K562 (cell line): ENCODE measurements around the gene F12. TPM values are rescaled to one million over a fixed set of nuclear protein-coding genes. Genes with fewer than 3 reads are reported as not detected.

Experiments
- ATAC-seq: fragments of 200-7000 bp; cut with Tn5 transposase; 3 replicates; pipeline ENCODE4 v1.9.1; 2020; ENCODE audit warnings: moderate library complexity
- BruUV-seq: library from RNA; stranded (reverse); fragments of 400-500 nt; replicated peaks from 2 replicates; lab custom pipeline; 2021; lab: Mats Ljungman, UMichigan
- CTCF ChIA-PET: fragments of 300-600 bp; formaldehyde crosslinking; extraction: SDS; loops from one replicate; lab custom pipeline; 2021; ENCODE audit warnings: low intra/inter-chr PET ratio; lab: Yijun Ruan, JAX
- POLR2A ChIA-PET: fragments of 300-600, 350-650 bp; sonication (Branson Sonifier 250); formaldehyde crosslinking; extraction: SDS; loops from one replicate; lab custom pipeline; 2021; ENCODE audit warnings: antibody characterized with exemption, inconsistent platforms; lab: Yijun Ruan, JAX
- DNase-seq, 4 experiments: peaks; one replicate each; pipeline versions ENCODE4 v3.0.0 to v3.0.0-alpha.2; 2011 to 2018; ENCODE audit warnings: low spot score in 3 of 4, mixed read lengths in 3 of 4; ENCODE audit errors: extremely low read depth in 1 of 4
- FAIRE-seq: peaks from 2 replicates; lab custom pipeline; 2011; peaks lifted over from hg19 to GRCh38; lab: Jason Lieb, UNC
- H2AFZ ChIP-seq: 2 replicates; pipeline ENCODE4 v1.6.0; 2011; ENCODE audit warnings: low read depth, low read length, control low read depth, inconsistent platforms
- H3K27ac ChIP-seq: fragments of 200-600 bp; 3 replicates; pipeline ENCODE4 v1.8.0; 2011; ENCODE audit warnings: low read depth, mild to moderate bottlenecking, control low read depth, inconsistent platforms, low read length, moderate library complexity, mixed read lengths; ENCODE audit errors: extremely low read depth
- H3K27me3 ChIP-seq, 2 experiments: fragments of 300-600 bp in 1 of 2; 2 replicates in 1 of 2; 3 replicates in 1 of 2; pipeline versions ENCODE4 v1.6.0 to v1.8.0; 2011; ENCODE audit warnings: inconsistent platforms in 2 of 2, low read length in 2 of 2, mild to moderate bottlenecking in 1 of 2, mixed read lengths in 1 of 2, moderate library complexity in 1 of 2; ENCODE audit not compliant: control insufficient read depth in 2 of 2, insufficient read depth in 2 of 2
- H3K36me3 ChIP-seq: fragments of 300-600 bp; 3 replicates; pipeline ENCODE4 v1.8.0; 2011; ENCODE audit warnings: mild to moderate bottlenecking, low read length, inconsistent platforms; ENCODE audit not compliant: control insufficient read depth, insufficient read depth
- H3K4me1 ChIP-seq, 2 experiments: fragments of 200-600 bp in 1 of 2; replicated peaks in 1 of 2; 2 replicates in 1 of 2; 3 replicates in 1 of 2; pipeline versions ENCODE4 v1.5.1 to v1.8.0; 2011; ENCODE audit warnings: inconsistent platforms in 2 of 2, low read length in 2 of 2, mild to moderate bottlenecking in 1 of 2, mixed read lengths in 1 of 2, moderate library complexity in 1 of 2; ENCODE audit not compliant: control insufficient read depth in 2 of 2, insufficient read depth in 2 of 2
- H3K4me2 ChIP-seq: 2 replicates; pipeline ENCODE4 v1.6.1; 2011; ENCODE audit warnings: low read length, control low read depth, inconsistent platforms, mixed read lengths; ENCODE audit not compliant: insufficient read depth
- H3K4me3 ChIP-seq: fragments of 200-600 bp; sonication (generic), shearing (Covaris generic); 2 replicates; pipeline ENCODE4 v1.5.1; 2016; ENCODE audit warnings: control low read depth, inconsistent platforms
- H3K79me2 ChIP-seq: fragments of 200-600 bp; 3 replicates; pipeline ENCODE4 v1.8.0; 2011; ENCODE audit warnings: low read length, inconsistent platforms; ENCODE audit not compliant: control insufficient read depth, insufficient read depth
- H3K9ac ChIP-seq, 2 experiments: 2 replicates each; pipeline versions ENCODE4 v1.6.0 to v1.6.1; 2011; ENCODE audit warnings: low read depth in 2 of 2, low read length in 2 of 2, control low read depth in 1 of 2, inconsistent platforms in 1 of 2, mild to moderate bottlenecking in 1 of 2, mixed read lengths in 1 of 2; ENCODE audit not compliant: insufficient read depth in 1 of 2
- H3K9me1 ChIP-seq: one replicate; pipeline ENCODE4 v1.6.0; 2011; ENCODE audit warnings: inconsistent platforms, mild to moderate bottlenecking, low read length, moderate library complexity; ENCODE audit not compliant: control insufficient read depth, insufficient read depth
- H3K9me3 ChIP-seq: replicated peaks from 2 replicates; pipeline ENCODE4 v1.5.1; 2011; ENCODE audit warnings: low read depth, low read length, inconsistent platforms; ENCODE audit not compliant: control insufficient read depth, insufficient read depth
- H4K20me1 ChIP-seq: replicated peaks from 2 replicates; pipeline ENCODE4 v1.6.1; 2011; ENCODE audit warnings: low read length, inconsistent platforms, mixed read lengths; ENCODE audit not compliant: control insufficient read depth, insufficient read depth
- BHLHE40 ChIP-seq: IDR thresholded peaks from 2 replicates; pipeline ENCODE4 v1.6.1; 2011; ENCODE audit warnings: low read length, improper control_type of control experiment
- C11orf30 ChIP-seq: fragments of 450-650 bp; IDR thresholded peaks from 2 replicates; pipeline ENCODE4 v1.6.1; 2016; ENCODE audit warnings: low read depth, mild to moderate bottlenecking
- ERF ChIP-seq: fragments of 450-650 bp; formaldehyde crosslinking; IDR thresholded peaks from 2 replicates; pipeline ENCODE4 v1.4.0; 2020; ENCODE audit warnings: mild to moderate bottlenecking, mixed read lengths
- ETV5 ChIP-seq: sonication (generic); formaldehyde crosslinking; IDR thresholded peaks from 2 replicates; pipeline ENCODE4 v1.4.0; 2020; ENCODE audit warnings: low read depth, mild to moderate bottlenecking, missing genetic modification reagents
- NCOA2 ChIP-seq, 2 experiments: fragments of 450-650 bp; IDR thresholded peaks; 2 replicates each; pipeline ENCODE4 v1.6.1; 2018; ENCODE audit warnings: mild to moderate bottlenecking in 2 of 2, moderate library complexity in 1 of 2; ENCODE audit not compliant: partially characterized antibody in 2 of 2
- NFE2 ChIP-seq: IDR thresholded peaks from 2 replicates; pipeline ENCODE4 v1.6.1; 2014; ENCODE audit warnings: antibody characterized with exemption, low read depth
- RBFOX2 ChIP-seq: fragments of 200-400 bp; formaldehyde crosslinking; IDR thresholded peaks from 2 replicates; pipeline ENCODE4 v1.6.1; 2017; ENCODE audit warnings: low read depth, mild to moderate bottlenecking, low read length, moderate library complexity
- RCOR1 ChIP-seq, 2 experiments: IDR thresholded peaks; 2 replicates each; pipeline ENCODE4 v1.6.1; 2012; ENCODE audit warnings: low read depth in 2 of 2, low read length in 2 of 2, borderline replicate concordance in 1 of 2, improper control_type of control experiment in 1 of 2
- ZNF707 ChIP-seq: fragments of 250-450 bp; sonication (Bioruptor Pico); conservative IDR thresholded peaks from 2 replicates; pipeline ENCODE4 v1.8.0; 2022; ENCODE audit warnings: inconsistent platforms, mild to moderate bottlenecking, moderate library complexity
- ZNF778 ChIP-seq: fragments of 450-650 bp; formaldehyde crosslinking; IDR thresholded peaks from 2 replicates; pipeline ENCODE4 v1.4.0; 2020; ENCODE audit warnings: mild to moderate bottlenecking, moderate library complexity
- WGBS: fragments of 100-300 bp; shearing (Covaris generic); methylation state at CpG from one replicate; pipeline ENCODE4 v1.1.6; 2016; ENCODE audit warnings: low coverage, mixed read lengths; ENCODE audit not compliant: insufficient coverage; ENCODE audit errors: missing lambda C conversion rate; 5-methylcytosine and 5-hydroxymethylcytosine counted together
- in situ Hi-C: fragments of 300-500 bp; cut with MboI; formaldehyde crosslinking; loops from 4 replicates; pipeline ENCODE4 v1.15.0; 2018; ENCODE audit warnings: inconsistent platforms, mixed read lengths
- intact Hi-C: fragments of 100-400 bp; cut with micrococcal nuclease; formaldehyde crosslinking; loops from 2 replicates; pipeline ENCODE4 v1.14.2; 2022
- polyA plus RNA-seq, 8 experiments: library from polyadenylated mRNA; depleted of rRNA in 4 of 8; stranded (reverse) in 5 of 8; unstranded in 3 of 8; fragments of >200 nt; fragmentation: Nextera tagmentation in 2 of 8; fragmentation: Illumina TruSeq in 1 of 8; extraction: Ambion mirVana in 2 of 8; extraction: Trizol in 1 of 8; gene quantifications; 2 replicates each; pipeline versions ENCODE4 v1.2.1 to v1.2.3, GENCODE V29; 2011 to 2014; ENCODE audit warnings: inconsistent platforms in 1 of 8, missing spikeins in 1 of 8
- total RNA-seq, 7 experiments: library from RNA; depleted of rRNA in 6 of 7; stranded (reverse); fragments of >200 nt in 6 of 7; fragmentation: Illumina TruSeq in 2 of 7; extraction: Trizol in 2 of 7; gene quantifications; 2 replicates each; pipeline versions ENCODE4 v1.2.1 to v1.2.3, GENCODE V29; 2011 to 2021; ENCODE audit warnings: low replicate concordance in 1 of 7
- TF ChIP-seq, protein P1 (sequence below): fragments of 450-650 bp; IDR thresholded peaks from 2 replicates; pipeline ENCODE4 v1.6.1; 2016
- TF ChIP-seq, protein P2 (sequence below), 2 experiments: fragments of 450-650 bp in 1 of 2; sonication (generic) in 1 of 2; formaldehyde crosslinking; conservative IDR thresholded peaks; 2 replicates each; pipeline versions ENCODE4 v1.4.0 to v1.8.1; 2020 to 2022; ENCODE audit warnings: mild to moderate bottlenecking in 1 of 2, missing genetic modification reagents in 1 of 2
- TF ChIP-seq, protein P3 (sequence below): fragments of 250-450 bp; sonication (Bioruptor Pico); IDR thresholded peaks from 2 replicates; pipeline ENCODE4 v1.8.0; 2022; ENCODE audit warnings: inconsistent platforms, mild to moderate bottlenecking, moderate library complexity, borderline replicate concordance
- TF ChIP-seq, protein P4 (sequence below): IDR thresholded peaks from 2 replicates; pipeline ENCODE4 v1.6.1; 2011; ENCODE audit not compliant: insufficient read length; ENCODE audit errors: extremely low read depth
- TF ChIP-seq, protein P5 (sequence below), 2 experiments: fragments of 200-800 bp in 1 of 2; sonication (Bioruptor generic) in 1 of 2; sonication (generic) in 1 of 2; formaldehyde crosslinking in 1 of 2; IDR thresholded peaks in 1 of 2; conservative IDR thresholded peaks in 1 of 2; 2 replicates each; pipeline versions ENCODE4 v1.5.0 to v1.6.1; 2016 to 2020; ENCODE audit warnings: missing compliant biosample characterization in 1 of 2, missing genetic modification characterization in 1 of 2, missing genetic modification reagents in 1 of 2

F12 gene
- total and polyA plus RNA-seq, 9 of the 15 experiments (the other 6 are each of a cell fraction or from before 2014, with no cell fraction given), result 0.59 to 18.3 (median 3.6) TPM

DNA sequence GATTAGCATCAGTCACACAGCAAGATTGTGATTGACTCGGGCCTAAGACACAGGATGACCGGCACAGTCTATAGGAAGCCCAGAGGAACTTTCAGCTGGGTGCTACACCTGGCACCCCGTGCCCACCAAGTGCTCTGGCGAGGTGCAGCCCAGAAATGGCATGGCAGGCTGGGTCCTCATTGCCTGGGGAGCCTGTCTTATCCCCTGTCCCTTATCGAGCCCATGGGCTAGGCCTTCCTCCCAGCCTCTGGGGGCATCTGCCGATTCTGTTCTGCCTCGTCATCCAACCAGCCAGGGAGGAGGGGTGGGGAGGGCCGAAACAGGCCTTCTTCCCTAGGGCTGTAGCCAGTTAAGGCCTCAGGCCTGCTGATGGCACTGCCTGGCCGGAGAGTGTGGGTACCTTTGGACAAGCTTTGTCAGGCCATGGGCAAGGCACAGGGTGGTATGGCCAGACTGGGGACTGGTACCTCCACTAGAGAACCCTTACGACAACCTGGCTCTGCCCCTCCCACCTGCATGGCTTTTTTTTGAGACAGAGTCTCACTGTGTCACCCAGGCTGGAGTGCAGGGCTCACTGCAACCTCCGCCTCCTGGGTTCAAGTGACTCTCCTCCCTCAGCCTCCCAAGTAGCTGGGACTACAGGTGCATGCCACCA, 18.7 kb upstream of the F12 start:
- Histone ChIP-seq H3K9me3 (no peaks in the 10 kb centered on the region), H4K20me1 (peaks cover 22% of the 10 kb centered on the region; the same call in 1 of the 2 replicates), H3K79me2 (peaks cover 50% of the 10 kb centered on the region), H3K4me1 (peaks cover 30 to 73% of the 10 kb centered on the region in 2 experiments), H3K36me3 (peaks cover 58% of the 10 kb centered on the region; the same call in 2 of the 3 replicates), H3K4me3 (peak overlapping the region; percentile 91), H3K4me2 (peak overlapping the region; percentile 98), H3K27ac (peak overlapping the region; percentile 98), H3K27me3 (no peaks in the 10 kb centered on the region), H3K9me1 (no peaks in the 10 kb centered on the region), H3K9ac (peak overlapping the region; percentile 96 to 97), H2AFZ (no peak overlapping the region)
- POLR2A ChIA-PET, result interaction anchor here (0.9 to 10.8 kb wide), 15 partner anchors 9 to 139 kb away, joined by 3 to 210 read pairs (median 4); partner anchors contain the start of gene PRR7
- DNase-seq (peak; percentile 59 to 89 (median 73)), FAIRE-seq (peak; percentile 97), ATAC-seq (peak; percentile 70)
- no TSS peak for BruUV-seq
- CTCF ChIA-PET, result no interaction called here
- WGBS, result 10% methylated on average over 10 of the region's 11 CpGs
- in situ Hi-C loops (no loop called here), intact Hi-C loops (loop anchor here (2.0 kb wide), 1 partner anchor 27 kb away; no protein-coding TSS in a partner anchor)
- TF ChIP-seq, protein P1, sequence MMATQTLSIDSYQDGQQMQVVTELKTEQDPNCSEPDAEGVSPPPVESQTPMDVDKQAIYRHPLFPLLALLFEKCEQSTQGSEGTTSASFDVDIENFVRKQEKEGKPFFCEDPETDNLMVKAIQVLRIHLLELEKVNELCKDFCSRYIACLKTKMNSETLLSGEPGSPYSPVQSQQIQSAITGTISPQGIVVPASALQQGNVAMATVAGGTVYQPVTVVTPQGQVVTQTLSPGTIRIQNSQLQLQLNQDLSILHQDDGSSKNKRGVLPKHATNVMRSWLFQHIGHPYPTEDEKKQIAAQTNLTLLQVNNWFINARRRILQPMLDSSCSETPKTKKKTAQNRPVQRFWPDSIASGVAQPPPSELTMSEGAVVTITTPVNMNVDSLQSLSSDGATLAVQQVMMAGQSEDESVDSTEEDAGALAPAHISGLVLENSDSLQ, result peak; percentile 55; the same call in 1 of the 2 replicates
- TF ChIP-seq ERF, result no peak
- TF ChIP-seq BHLHE40, result 0 out of 2 replicates have a peak, but pooled peaks have one; percentile 26
- peak in 1 of 2 experiments; percentile 86; a peak in 2 of 4 replicates for TF ChIP-seq RCOR1 (IDR thresholded peaks at IDR 0.05; ENCODE audit: borderline replicate concordance in 1 of 2, low read depth in 2 of 2, low read length in 2 of 2)
- no peak for TF ChIP-seq ZNF778
- peak; percentile 63 for TF ChIP-seq RBFOX2
- no peak for TF ChIP-seq NCOA2 (IDR thresholded peaks at IDR 0.05; ENCODE audit: partially characterized antibody in 2 of 2)
- TF ChIP-seq, protein P2, sequence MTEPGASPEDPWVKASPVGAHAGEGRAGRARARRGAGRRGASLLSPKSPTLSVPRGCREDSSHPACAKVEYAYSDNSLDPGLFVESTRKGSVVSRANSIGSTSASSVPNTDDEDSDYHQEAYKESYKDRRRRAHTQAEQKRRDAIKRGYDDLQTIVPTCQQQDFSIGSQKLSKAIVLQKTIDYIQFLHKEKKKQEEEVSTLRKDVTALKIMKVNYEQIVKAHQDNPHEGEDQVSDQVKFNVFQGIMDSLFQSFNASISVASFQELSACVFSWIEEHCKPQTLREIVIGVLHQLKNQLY (CRISPR knock-in tag; conservative IDR thresholded peaks at IDR 0.05), result 0 out of 4 replicates have a peak, but pooled peaks of 1 of the 2 experiments have one; percentile 43
- TF ChIP-seq, protein P3, sequence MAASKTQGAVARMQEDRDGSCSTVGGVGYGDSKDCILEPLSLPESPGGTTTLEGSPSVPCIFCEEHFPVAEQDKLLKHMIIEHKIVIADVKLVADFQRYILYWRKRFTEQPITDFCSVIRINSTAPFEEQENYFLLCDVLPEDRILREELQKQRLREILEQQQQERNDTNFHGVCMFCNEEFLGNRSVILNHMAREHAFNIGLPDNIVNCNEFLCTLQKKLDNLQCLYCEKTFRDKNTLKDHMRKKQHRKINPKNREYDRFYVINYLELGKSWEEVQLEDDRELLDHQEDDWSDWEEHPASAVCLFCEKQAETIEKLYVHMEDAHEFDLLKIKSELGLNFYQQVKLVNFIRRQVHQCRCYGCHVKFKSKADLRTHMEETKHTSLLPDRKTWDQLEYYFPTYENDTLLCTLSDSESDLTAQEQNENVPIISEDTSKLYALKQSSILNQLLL (CRISPR knock-in tag), result no peak
- TF ChIP-seq, protein P4, sequence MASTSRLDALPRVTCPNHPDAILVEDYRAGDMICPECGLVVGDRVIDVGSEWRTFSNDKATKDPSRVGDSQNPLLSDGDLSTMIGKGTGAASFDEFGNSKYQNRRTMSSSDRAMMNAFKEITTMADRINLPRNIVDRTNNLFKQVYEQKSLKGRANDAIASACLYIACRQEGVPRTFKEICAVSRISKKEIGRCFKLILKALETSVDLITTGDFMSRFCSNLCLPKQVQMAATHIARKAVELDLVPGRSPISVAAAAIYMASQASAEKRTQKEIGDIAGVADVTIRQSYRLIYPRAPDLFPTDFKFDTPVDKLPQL, result no peak
- no peak for TF ChIP-seq ZNF707 (CRISPR knock-in tag)
- TF ChIP-seq ETV5 (CRISPR knock-in tag), result 0 out of 2 replicates have a peak, but pooled peaks have one; percentile 52
- TF ChIP-seq, protein P5, sequence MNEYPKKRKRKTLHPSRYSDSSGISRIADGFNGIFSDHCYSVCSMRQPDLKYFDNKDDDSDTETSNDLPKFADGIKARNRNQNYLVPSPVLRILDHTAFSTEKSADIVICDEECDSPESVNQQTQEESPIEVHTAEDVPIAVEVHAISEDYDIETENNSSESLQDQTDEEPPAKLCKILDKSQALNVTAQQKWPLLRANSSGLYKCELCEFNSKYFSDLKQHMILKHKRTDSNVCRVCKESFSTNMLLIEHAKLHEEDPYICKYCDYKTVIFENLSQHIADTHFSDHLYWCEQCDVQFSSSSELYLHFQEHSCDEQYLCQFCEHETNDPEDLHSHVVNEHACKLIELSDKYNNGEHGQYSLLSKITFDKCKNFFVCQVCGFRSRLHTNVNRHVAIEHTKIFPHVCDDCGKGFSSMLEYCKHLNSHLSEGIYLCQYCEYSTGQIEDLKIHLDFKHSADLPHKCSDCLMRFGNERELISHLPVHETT (CRISPR knock-in tag; conservative IDR thresholded peaks at IDR 0.05 in 1 of 2, IDR thresholded peaks at IDR 0.05 in 1 of 2), result 0 out of 4 replicates have a peak, but pooled peaks of 1 of the 2 experiments have one; percentile 13
- TF ChIP-seq C11orf30, result peak; percentile 94
- TF ChIP-seq NFE2, result peak; percentile 99
